A549 (cell line): ENCODE data around the gene CTSC.

Experiments used
- EP300 ChIP-seq, 2 experiments: fragments of >200 bp; sonication (Bioruptor Twin); formaldehyde crosslinking; IDR thresholded peaks; 2 replicates in 1 of 2; 3 replicates in 1 of 2; pipeline ENCODE4 v1.6.1; 2016 to 2017
- JUN ChIP-seq, 2 experiments: fragments of >200 bp; sonication (Bioruptor Twin); formaldehyde crosslinking; IDR thresholded peaks; 2 replicates in 1 of 2; 3 replicates in 1 of 2; pipeline ENCODE4 v1.6.1; 2016 to 2017
- JUNB ChIP-seq: fragments of >200 bp; sonication (Bioruptor Twin); formaldehyde crosslinking; IDR thresholded peaks from 2 replicates; pipeline ENCODE4 v1.6.1; 2016
- POLR2A ChIP-seq: IDR thresholded peaks from 2 replicates; pipeline ENCODE4 v1.6.1; 2012; ENCODE audit warnings: mild to moderate bottlenecking, low read length
- TF ChIP-seq, protein P1 (sequence below): fragments of >200 bp; sonication (Bioruptor Twin); formaldehyde crosslinking; IDR thresholded peaks from 3 replicates; pipeline ENCODE4 v1.5.1; 2016
- TF ChIP-seq, protein P2 (sequence below): fragments of 200-600 bp; sonication (generic); IDR thresholded peaks from 2 replicates; pipeline ENCODE4 v1.6.1; 2016; ENCODE audit warnings: antibody characterized with exemption, mild to moderate bottlenecking, moderate library complexity

DNA sequence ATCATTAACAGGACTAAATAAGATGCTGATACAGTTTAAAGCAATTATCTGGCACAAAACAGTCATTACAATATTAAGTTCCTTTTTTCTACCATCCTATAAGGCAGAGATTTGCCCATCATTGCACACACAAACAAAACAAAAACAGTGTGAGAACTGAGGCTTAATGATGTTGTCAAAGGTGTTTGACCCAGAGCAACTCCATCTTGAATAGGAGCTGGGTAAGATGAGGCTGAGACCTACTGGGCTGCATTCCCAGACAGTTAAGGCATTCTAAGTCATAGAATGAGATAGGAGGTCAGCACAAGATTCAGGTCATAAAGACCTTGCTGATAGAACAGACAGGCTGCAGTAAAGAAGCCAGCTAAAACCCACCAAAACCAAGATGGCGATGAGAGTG is 33.2 kb downstream of the CTSC start:
- TF ChIP-seq, protein P1, sequence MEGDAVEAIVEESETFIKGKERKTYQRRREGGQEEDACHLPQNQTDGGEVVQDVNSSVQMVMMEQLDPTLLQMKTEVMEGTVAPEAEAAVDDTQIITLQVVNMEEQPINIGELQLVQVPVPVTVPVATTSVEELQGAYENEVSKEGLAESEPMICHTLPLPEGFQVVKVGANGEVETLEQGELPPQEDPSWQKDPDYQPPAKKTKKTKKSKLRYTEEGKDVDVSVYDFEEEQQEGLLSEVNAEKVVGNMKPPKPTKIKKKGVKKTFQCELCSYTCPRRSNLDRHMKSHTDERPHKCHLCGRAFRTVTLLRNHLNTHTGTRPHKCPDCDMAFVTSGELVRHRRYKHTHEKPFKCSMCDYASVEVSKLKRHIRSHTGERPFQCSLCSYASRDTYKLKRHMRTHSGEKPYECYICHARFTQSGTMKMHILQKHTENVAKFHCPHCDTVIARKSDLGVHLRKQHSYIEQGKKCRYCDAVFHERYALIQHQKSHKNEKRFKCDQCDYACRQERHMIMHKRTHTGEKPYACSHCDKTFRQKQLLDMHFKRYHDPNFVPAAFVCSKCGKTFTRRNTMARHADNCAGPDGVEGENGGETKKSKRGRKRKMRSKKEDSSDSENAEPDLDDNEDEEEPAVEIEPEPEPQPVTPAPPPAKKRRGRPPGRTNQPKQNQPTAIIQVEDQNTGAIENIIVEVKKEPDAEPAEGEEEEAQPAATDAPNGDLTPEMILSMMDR: no peak
- TF ChIP-seq EP300 (IDR thresholded peaks at IDR 0.05) (no peak), JUNB (no peak), JUN (IDR thresholded peaks at IDR 0.05) (no peak), POLR2A (no peak)
- TF ChIP-seq, protein P2, sequence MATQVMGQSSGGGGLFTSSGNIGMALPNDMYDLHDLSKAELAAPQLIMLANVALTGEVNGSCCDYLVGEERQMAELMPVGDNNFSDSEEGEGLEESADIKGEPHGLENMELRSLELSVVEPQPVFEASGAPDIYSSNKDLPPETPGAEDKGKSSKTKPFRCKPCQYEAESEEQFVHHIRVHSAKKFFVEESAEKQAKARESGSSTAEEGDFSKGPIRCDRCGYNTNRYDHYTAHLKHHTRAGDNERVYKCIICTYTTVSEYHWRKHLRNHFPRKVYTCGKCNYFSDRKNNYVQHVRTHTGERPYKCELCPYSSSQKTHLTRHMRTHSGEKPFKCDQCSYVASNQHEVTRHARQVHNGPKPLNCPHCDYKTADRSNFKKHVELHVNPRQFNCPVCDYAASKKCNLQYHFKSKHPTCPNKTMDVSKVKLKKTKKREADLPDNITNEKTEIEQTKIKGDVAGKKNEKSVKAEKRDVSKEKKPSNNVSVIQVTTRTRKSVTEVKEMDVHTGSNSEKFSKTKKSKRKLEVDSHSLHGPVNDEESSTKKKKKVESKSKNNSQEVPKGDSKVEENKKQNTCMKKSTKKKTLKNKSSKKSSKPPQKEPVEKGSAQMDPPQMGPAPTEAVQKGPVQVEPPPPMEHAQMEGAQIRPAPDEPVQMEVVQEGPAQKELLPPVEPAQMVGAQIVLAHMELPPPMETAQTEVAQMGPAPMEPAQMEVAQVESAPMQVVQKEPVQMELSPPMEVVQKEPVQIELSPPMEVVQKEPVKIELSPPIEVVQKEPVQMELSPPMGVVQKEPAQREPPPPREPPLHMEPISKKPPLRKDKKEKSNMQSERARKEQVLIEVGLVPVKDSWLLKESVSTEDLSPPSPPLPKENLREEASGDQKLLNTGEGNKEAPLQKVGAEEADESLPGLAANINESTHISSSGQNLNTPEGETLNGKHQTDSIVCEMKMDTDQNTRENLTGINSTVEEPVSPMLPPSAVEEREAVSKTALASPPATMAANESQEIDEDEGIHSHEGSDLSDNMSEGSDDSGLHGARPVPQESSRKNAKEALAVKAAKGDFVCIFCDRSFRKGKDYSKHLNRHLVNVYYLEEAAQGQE: no peak
